Measurements from ENCODE around the gene CORO6.

Gene CORO6

GRCh38 chr17:29613352-29613837 lies 9.3 kb downstream of the CORO6 start:
- peak overlapping the region; percentile 28 to 49 for H3K4me3 ChIP-seq
- H3K4me1 ChIP-seq: peaks cover 0 to 57% (median 53%) of the 10 kb centered on the region in 4 donors
- intact Hi-C loops (cut with DNase I; ENCODE audit: low total_unique reads): loop anchor here (5.0 kb wide), 1 partner anchor 36 kb away; no protein-coding TSS in a partner anchor
- H3K27ac ChIP-seq: peak overlapping the region in 1 of 2 donors; percentile 59
- H3K9me3 ChIP-seq: no peaks in the 10 kb centered on the region
- no peaks in the 10 kb centered on the region for H3K36me3 ChIP-seq
- DNase-seq: peak; percentile 94 to 96
- H3K27me3 ChIP-seq: peaks cover 0 to 5% of the 10 kb centered on the region in 2 donors
- TF ChIP-seq, protein P1, sequence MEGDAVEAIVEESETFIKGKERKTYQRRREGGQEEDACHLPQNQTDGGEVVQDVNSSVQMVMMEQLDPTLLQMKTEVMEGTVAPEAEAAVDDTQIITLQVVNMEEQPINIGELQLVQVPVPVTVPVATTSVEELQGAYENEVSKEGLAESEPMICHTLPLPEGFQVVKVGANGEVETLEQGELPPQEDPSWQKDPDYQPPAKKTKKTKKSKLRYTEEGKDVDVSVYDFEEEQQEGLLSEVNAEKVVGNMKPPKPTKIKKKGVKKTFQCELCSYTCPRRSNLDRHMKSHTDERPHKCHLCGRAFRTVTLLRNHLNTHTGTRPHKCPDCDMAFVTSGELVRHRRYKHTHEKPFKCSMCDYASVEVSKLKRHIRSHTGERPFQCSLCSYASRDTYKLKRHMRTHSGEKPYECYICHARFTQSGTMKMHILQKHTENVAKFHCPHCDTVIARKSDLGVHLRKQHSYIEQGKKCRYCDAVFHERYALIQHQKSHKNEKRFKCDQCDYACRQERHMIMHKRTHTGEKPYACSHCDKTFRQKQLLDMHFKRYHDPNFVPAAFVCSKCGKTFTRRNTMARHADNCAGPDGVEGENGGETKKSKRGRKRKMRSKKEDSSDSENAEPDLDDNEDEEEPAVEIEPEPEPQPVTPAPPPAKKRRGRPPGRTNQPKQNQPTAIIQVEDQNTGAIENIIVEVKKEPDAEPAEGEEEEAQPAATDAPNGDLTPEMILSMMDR (IDR thresholded peaks at IDR 0.05): peak; percentile 84

DNA sequence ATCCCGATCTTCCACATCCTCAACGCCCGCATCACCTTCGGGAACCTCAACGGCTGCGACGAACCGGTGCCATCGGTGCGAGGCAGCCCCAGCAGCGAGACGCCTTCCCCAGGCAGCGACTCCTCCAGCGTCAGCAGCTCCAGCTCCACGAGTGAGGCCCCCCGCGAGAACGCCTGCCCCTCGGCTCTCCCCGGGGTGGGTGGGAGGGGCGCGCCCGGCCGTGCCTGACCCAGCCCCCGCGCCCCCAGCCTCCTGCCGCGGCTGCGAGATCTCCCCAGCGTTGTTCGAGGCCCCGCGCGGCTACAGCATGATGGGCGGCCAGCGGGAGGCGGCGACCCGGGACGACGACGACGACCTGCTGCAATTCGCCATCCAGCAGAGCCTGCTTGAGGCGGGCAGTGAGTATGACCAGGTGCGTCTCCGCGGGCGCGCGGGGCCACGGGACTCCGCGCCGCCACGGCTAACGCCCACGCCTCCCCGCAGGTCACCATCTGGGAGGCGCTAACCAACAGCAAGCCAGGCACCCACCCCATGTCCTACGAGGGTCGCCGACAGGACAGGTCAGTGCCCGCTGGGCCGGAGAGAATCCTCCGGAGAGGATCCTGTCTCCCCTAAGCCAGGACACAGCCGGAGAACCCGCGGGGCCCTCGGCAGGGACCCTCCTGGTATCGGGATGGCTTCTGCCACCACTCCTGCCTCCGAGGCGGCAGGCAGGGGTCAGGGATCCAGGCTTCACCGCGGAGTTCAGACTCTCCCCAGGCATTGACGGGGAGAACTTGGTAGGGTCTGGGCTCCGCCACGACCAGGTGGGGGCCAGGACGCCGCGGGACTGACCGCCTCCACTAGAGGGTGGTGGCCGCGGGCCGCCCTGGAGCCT lies 10.1 kb downstream of the CORO6 start:
- no peak for DNase-seq
- peak overlapping the region; percentile 28 to 49 for H3K4me3 ChIP-seq
- peak overlapping the region in 1 of 2 donors; percentile 59 for H3K27ac ChIP-seq
- TF ChIP-seq, protein P1 (IDR thresholded peaks at IDR 0.05): no peak
- no peaks in the 10 kb centered on the region for H3K9me3 ChIP-seq
- intact Hi-C loops (cut with DNase I; ENCODE audit: low total_unique reads): loop anchor here (5.0 kb wide), 1 partner anchor 35 kb away; no protein-coding TSS in a partner anchor
- H3K4me1 ChIP-seq: peaks cover 0 to 50% (median 45%) of the 10 kb centered on the region in 4 donors
- no peaks in the 10 kb centered on the region for H3K27me3 ChIP-seq
- H3K36me3 ChIP-seq: no peaks in the 10 kb centered on the region

GRCh38 chr17:29612094-29612403 lies 10.7 kb downstream of the CORO6 start:
- intact Hi-C loops (cut with DNase I; ENCODE audit: low total_unique reads): loop anchor here (5.0 kb wide), 1 partner anchor 35 kb away; no protein-coding TSS in a partner anchor
- TF ChIP-seq, protein P1 (IDR thresholded peaks at IDR 0.05): no peak
- no peaks in the 10 kb centered on the region for H3K27me3 ChIP-seq
- H3K9me3 ChIP-seq: no peaks in the 10 kb centered on the region
- H3K4me1 ChIP-seq: peaks cover 0 to 44% (median 39%) of the 10 kb centered on the region in 4 donors
- no peak overlapping the region for H3K27ac ChIP-seq
- no peaks in the 10 kb centered on the region for H3K36me3 ChIP-seq
- H3K4me3 ChIP-seq: no peak overlapping the region
- peak in 1 of 2 donors; percentile 66 for DNase-seq

DNA sequence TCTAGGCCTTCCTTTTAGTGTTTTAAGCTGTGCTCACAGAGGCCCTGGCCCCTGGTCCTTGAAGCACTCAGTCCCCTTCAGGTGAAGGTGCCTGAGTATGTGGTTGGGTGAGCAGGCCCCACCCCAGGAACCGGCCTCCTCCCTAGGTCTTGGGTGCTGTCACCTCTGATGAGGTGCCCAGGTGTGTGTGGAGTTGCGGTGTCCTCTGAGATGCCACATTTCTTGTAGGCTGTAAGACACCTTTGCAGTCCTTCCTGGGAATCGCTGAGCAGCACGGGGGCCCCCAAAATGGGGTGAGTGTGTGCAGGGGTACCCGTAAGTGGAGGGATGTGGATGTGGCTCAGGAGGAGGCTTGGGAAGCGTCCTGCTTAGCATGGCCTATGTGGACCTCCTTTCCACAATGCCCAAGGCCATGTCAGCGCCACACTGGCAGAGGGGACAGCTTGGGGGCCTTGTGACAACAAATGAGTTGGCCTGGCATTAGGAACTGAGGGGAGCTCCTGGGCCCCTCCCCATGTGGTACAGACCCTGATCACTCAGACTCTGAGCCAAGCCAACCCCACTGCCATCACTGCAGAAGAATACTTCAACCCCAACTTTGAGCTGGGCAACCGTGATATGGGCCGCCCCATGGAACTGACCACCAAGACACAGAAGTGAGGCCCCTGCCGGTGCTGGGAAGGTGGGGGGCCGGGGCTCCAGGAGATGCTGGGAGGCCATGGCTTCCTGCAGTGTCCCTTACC lies 11.2 kb downstream of the CORO6 start:
- TF ChIP-seq, protein P1 (IDR thresholded peaks at IDR 0.05): no peak
- Histone ChIP-seq H3K36me3 (no peaks in the 10 kb centered on the region), H3K27ac (no peak overlapping the region), H3K4me1 (peaks cover 0 to 39% (median 34%) of the 10 kb centered on the region in 4 donors), H3K27me3 (no peaks in the 10 kb centered on the region), H3K4me3 (no peak overlapping the region), H3K9me3 (no peaks in the 10 kb centered on the region)
- intact Hi-C loops (cut with DNase I; ENCODE audit: low total_unique reads): loop anchor here (5.0 kb wide), 1 partner anchor 34 kb away; no protein-coding TSS in a partner anchor
- DNase-seq: peak in 1 of 2 donors; percentile 50

- DNase-seq: peak in 1 of 2 donors; percentile 45
- H3K27me3 ChIP-seq: no peaks in the 10 kb centered on the region
- TF ChIP-seq, protein P1 (IDR thresholded peaks at IDR 0.05): no peak
- H3K36me3 ChIP-seq: no peaks in the 10 kb centered on the region
- peaks cover 0 to 27% (median 24%) of the 10 kb centered on the region in 4 donors for H3K4me1 ChIP-seq
- intact Hi-C loops (cut with DNase I; ENCODE audit: low total_unique reads): loop anchor here (5.0 kb wide), 1 partner anchor 33 kb away; no protein-coding TSS in a partner anchor
- H3K9me3 ChIP-seq: no peaks in the 10 kb centered on the region
- no peak overlapping the region for H3K27ac ChIP-seq
- no peak overlapping the region for H3K4me3 ChIP-seq
Observed at GRCh38 chr17:29610395-29610794, 12.3 kb downstream of the CORO6 start.
